ENCODE results near the gene SPATA32.

The SPATA32 gene

DNA sequence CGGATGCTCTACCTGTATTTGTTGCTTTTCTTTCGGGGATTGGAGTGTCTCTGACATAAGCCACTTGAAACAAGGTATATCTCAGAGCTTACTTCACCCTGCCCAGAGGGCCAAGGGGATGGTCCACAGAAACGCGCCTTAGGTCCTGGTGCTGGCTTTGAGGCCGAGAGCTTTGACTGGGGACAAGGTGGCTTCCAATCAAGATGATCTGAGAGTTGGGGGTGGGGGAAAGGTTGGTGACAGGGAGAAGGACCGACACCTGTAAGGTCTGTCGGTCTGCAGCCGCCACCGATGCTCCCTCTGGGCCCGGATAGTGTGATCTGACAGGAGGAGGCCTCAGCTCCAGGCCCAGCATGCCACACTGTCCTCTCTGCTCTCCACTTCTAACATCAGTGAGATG lies 21.8 kb upstream of the SPATA32 start:
- DNase-seq (no peak), ATAC-seq (ENCODE audit: insufficient read depth, low read depth) (no peak)
- TF ChIP-seq, protein P1, sequence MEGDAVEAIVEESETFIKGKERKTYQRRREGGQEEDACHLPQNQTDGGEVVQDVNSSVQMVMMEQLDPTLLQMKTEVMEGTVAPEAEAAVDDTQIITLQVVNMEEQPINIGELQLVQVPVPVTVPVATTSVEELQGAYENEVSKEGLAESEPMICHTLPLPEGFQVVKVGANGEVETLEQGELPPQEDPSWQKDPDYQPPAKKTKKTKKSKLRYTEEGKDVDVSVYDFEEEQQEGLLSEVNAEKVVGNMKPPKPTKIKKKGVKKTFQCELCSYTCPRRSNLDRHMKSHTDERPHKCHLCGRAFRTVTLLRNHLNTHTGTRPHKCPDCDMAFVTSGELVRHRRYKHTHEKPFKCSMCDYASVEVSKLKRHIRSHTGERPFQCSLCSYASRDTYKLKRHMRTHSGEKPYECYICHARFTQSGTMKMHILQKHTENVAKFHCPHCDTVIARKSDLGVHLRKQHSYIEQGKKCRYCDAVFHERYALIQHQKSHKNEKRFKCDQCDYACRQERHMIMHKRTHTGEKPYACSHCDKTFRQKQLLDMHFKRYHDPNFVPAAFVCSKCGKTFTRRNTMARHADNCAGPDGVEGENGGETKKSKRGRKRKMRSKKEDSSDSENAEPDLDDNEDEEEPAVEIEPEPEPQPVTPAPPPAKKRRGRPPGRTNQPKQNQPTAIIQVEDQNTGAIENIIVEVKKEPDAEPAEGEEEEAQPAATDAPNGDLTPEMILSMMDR (IDR thresholded peaks at IDR 0.05; ENCODE audit: borderline replicate concordance, extremely low read depth, low read length, poor library complexity, severe bottlenecking): no peak
- no peak for TF ChIP-seq EZH2 (IDR thresholded peaks at IDR 0.05; ENCODE audit: borderline replicate concordance, low read depth, low read length, severe bottlenecking)
- Histone ChIP-seq H3K4me3 (ENCODE audit: low read depth in 1 of 2, low read length in 2 of 2) (no peak overlapping the region), H4K20me1 (ENCODE audit: insufficient read depth, low read length) (no peaks in the 10 kb centered on the region), H3K79me2 (ENCODE audit: insufficient read depth, low read length) (no peaks in the 10 kb centered on the region), H3K36me3 (ENCODE audit: insufficient read depth, low read length) (peaks cover 75% of the 10 kb centered on the region), H3K4me2 (ENCODE audit: insufficient read depth, low read length) (no peak overlapping the region), H3K9me3 (ENCODE audit: insufficient read depth, low read length, severe bottlenecking) (no peaks in the 10 kb centered on the region), H3K27ac (ENCODE audit: low read length) (no peak overlapping the region), H3K9ac (ENCODE audit: low read depth, low read length) (no peak overlapping the region), H3K27me3 (ENCODE audit: insufficient read depth, low read length, poor library complexity) (no peaks in the 10 kb centered on the region), H2AFZ (ENCODE audit: low read depth, low read length) (no peak overlapping the region), H3K4me1 (ENCODE audit: insufficient read depth, low read length) (no peaks in the 10 kb centered on the region)

DNA sequence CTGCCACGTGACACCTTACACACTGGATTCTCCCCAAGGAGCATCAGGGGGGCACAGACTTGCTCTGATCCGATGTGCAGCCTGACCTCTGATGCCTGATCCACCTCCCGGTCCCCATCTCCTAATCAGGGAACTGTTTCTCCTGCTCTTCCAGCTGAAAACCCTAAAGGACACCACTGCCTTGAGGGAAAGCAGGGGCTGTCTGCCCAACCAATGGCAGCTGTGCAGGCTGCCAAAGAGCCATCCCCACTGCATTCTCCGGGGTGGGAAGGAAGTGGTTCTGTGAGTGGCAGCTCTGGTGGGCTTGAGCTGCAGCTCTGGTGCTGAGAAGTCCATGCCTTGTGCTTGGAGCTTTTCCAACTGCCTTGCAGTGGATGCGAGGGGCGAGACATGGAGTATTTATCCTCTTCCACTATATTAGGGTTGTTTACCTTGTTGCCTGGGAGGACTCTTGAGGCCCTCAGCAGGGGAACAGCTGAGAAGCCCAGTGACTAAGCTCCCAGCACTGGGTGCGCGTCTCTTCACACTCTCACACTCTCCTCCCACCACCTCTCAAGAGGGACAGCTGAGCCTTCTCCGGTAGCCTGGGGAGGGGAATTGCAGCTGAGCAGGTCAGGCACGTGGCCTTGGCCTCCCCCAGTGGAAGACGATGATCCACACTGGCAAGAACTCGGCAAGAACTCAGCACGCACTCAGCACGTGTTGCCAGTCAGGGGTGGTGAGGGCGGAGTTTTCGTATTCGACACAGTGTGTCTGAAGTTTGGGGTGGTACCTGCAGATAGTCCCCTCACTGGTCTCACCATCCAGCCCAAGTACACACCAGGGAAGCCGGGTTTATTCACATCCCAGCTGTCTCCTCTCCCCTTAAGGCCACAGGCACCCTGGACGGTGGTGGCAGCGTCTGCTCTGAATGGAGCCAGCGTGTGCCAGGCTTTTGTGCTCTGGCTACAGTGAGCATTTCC lies 21.1 kb upstream of the SPATA32 start:
- TF ChIP-seq, protein P1 (IDR thresholded peaks at IDR 0.05; ENCODE audit: borderline replicate concordance, extremely low read depth, low read length, poor library complexity, severe bottlenecking): no peak
- no peak for TF ChIP-seq EZH2 (IDR thresholded peaks at IDR 0.05; ENCODE audit: borderline replicate concordance, low read depth, low read length, severe bottlenecking)
- H2AFZ ChIP-seq (ENCODE audit: low read depth, low read length): no peak overlapping the region
- no peaks in the 10 kb centered on the region for H3K79me2 ChIP-seq (ENCODE audit: insufficient read depth, low read length)
- H4K20me1 ChIP-seq (ENCODE audit: insufficient read depth, low read length): no peaks in the 10 kb centered on the region
- H3K9me3 ChIP-seq (ENCODE audit: insufficient read depth, low read length, severe bottlenecking): no peaks in the 10 kb centered on the region
- H3K36me3 ChIP-seq (ENCODE audit: insufficient read depth, low read length): peaks cover 69% of the 10 kb centered on the region
- H3K4me2 ChIP-seq (ENCODE audit: insufficient read depth, low read length): no peak overlapping the region
- no peak overlapping the region for H3K9ac ChIP-seq (ENCODE audit: low read depth, low read length)
- ATAC-seq (ENCODE audit: insufficient read depth, low read depth): peak; percentile 50; the same call in 1 of the 3 replicates
- no peak for DNase-seq
- H3K4me1 ChIP-seq (ENCODE audit: insufficient read depth, low read length): no peaks in the 10 kb centered on the region
- H3K27ac ChIP-seq (ENCODE audit: low read length): peak overlapping the region; percentile 50
- H3K27me3 ChIP-seq (ENCODE audit: insufficient read depth, low read length, poor library complexity): no peaks in the 10 kb centered on the region
- H3K4me3 ChIP-seq (ENCODE audit: low read depth in 1 of 2, low read length in 2 of 2): no peak overlapping the region

DNA sequence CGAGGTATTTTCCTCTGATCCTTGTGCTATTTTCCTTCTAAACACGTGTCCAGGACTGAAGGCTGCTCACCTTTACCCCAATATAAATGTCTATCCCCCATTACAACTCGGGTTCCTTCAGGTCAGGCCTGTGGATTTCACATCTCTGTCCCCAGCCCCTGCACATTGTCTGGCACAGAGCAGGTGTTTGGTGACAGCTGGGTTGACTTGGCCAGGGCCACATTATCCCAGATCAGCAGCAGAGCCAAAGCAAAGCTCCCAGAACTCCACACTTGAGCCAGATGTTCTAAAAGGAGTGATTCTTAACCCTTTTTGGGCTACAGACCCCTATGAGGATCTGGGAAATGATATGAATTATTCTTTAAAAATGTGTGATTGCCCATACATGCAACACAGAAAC lies 18.0 kb upstream of the SPATA32 start:
- Histone ChIP-seq H3K27me3 (ENCODE audit: insufficient read depth, low read length, poor library complexity) (no peaks in the 10 kb centered on the region), H3K4me3 (ENCODE audit: low read depth in 1 of 2, low read length in 2 of 2) (no peak overlapping the region), H3K36me3 (ENCODE audit: insufficient read depth, low read length) (peaks cover 40% of the 10 kb centered on the region), H3K79me2 (ENCODE audit: insufficient read depth, low read length) (no peaks in the 10 kb centered on the region), H3K4me2 (ENCODE audit: insufficient read depth, low read length) (no peak overlapping the region), H3K9me3 (ENCODE audit: insufficient read depth, low read length, severe bottlenecking) (no peaks in the 10 kb centered on the region), H2AFZ (ENCODE audit: low read depth, low read length) (no peak overlapping the region), H4K20me1 (ENCODE audit: insufficient read depth, low read length) (no peaks in the 10 kb centered on the region), H3K4me1 (ENCODE audit: insufficient read depth, low read length) (no peaks in the 10 kb centered on the region), H3K9ac (ENCODE audit: low read depth, low read length) (no peak overlapping the region), H3K27ac (ENCODE audit: low read length) (no peak overlapping the region)
- TF ChIP-seq EZH2 (IDR thresholded peaks at IDR 0.05; ENCODE audit: borderline replicate concordance, low read depth, low read length, severe bottlenecking): no peak
- TF ChIP-seq, protein P1 (IDR thresholded peaks at IDR 0.05; ENCODE audit: borderline replicate concordance, extremely low read depth, low read length, poor library complexity, severe bottlenecking): no peak
- no peak for ATAC-seq (ENCODE audit: insufficient read depth, low read depth)
- no peak for DNase-seq

All from DND-41 (cell line).